Globus pallidus (tissue), 1 donor: ENCODE results near the gene SLC6A6.

Source experiments
- DNase-seq: peaks from one replicate; pipeline ENCODE4 v3.0.0-alpha.2; 2015; ENCODE audit warnings: low spot score

The SLC6A6 gene

GRCh38 chr3:14372587-14372986 lies 29.8 kb upstream of the SLC6A6 start:
- no peak for DNase-seq

GRCh38 chr3:14373753-14374376 lies 28.5 kb upstream of the SLC6A6 start:
- DNase-seq, result no peak

GRCh38 chr3:14374444-14374883 lies 27.9 kb upstream of the SLC6A6 start:
- no peak for DNase-seq

- no peak for DNase-seq
These were observed 27.2 kb upstream of the SLC6A6 start for GRCh38 chr3:14375192-14375591.

- DNase-seq, result no peak
These were observed 25.9 kb upstream of the SLC6A6 start for GRCh38 chr3:14376348-14377043.

GRCh38 chr3:14377044-14377837 lies 25.2 kb upstream of the SLC6A6 start:
- no peak for DNase-seq

- DNase-seq, result no peak
These were observed 24.6 kb upstream of the SLC6A6 start for GRCh38 chr3:14377838-14378169.

GRCh38 chr3:14378415-14378814 lies 24.0 kb upstream of the SLC6A6 start:
- DNase-seq, result no peak

GRCh38 chr3:14379843-14380242 lies 22.6 kb upstream of the SLC6A6 start:
- DNase-seq, result no peak

GRCh38 chr3:14386254-14386653 lies 16.2 kb upstream of the SLC6A6 start:
- no peak for DNase-seq

- no peak for DNase-seq
These were observed 14.2 kb upstream of the SLC6A6 start for GRCh38 chr3:14388201-14388600.

- DNase-seq, result no peak
These were observed 13.2 kb upstream of the SLC6A6 start for GRCh38 chr3:14389166-14389606.

GRCh38 chr3:14389716-14390115 lies 12.7 kb upstream of the SLC6A6 start:
- no peak for DNase-seq

- DNase-seq, result peak; percentile 59
These were observed 11.4 kb upstream of the SLC6A6 start for GRCh38 chr3:14391033-14391432.

- DNase-seq, result no peak
These were observed 10.2 kb upstream of the SLC6A6 start for GRCh38 chr3:14392231-14392630.

GRCh38 chr3:14392803-14393319 lies 9.5 kb upstream of the SLC6A6 start:
- no peak for DNase-seq

- DNase-seq, result no peak
These were observed 8.8 kb upstream of the SLC6A6 start for GRCh38 chr3:14393440-14394106.

GRCh38 chr3:14396031-14396692 lies 6.2 kb upstream of the SLC6A6 start:
- DNase-seq, result no peak

GRCh38 chr3:14397046-14397445 lies 5.4 kb upstream of the SLC6A6 start:
- DNase-seq, result no peak

GRCh38 chr3:14397531-14397930 lies 4.9 kb upstream of the SLC6A6 start:
- peak; percentile 33 for DNase-seq

- DNase-seq, result no peak
These were observed 4.2 kb upstream of the SLC6A6 start for GRCh38 chr3:14397940-14398796.
